ENCODE data around the gene OTP. TPM values are rescaled to one million over a fixed set of nuclear protein-coding genes. Genes with fewer than 3 reads are reported as not detected.
A peak's percentile ranks its signal among the peaks of the same experiment; 100 is the strongest.

Gene OTP
- total RNA-seq, 1 donor from 2014 or later, result not detected

DNA sequence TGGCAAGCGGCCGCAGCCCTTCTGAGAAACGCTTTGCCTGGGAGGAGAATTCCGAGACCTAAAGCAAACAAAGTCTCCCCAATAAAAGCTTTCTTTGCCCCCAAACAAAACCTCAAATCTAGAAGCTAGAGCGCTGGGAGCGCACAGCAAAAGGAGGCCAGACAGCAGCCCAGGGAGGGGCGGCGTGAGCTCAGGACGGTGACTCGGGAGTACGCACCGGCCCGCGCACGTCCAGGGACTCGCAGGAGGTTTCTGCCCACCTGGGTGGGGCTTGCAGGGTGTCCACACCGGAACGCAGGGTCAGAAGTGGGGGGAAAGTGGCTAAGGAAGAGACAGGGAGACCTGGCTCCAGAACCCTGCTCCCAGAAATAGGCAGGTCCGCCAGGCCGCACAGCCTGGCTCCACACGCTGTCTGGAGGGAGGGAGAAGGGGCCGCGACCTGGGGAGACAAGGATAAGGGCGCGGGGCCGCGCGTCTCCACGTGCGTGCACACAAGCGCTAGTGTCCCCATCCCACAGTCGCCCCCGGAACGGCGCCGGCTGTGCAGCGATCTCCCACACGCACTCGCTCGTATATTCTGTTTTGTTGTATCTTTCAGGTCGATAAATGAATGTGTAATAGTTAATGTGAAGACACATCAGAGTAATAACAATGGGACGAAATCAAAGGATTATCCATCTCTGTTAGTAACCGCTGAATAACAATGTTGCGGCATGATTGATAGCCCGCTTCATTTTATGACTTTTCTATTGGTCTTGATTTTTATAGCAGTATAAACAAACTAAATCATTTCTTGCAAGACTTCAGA lies 2.3 kb upstream of the OTP start:
- no peak for DNase-seq (ENCODE audit: low read depth)

DNA sequence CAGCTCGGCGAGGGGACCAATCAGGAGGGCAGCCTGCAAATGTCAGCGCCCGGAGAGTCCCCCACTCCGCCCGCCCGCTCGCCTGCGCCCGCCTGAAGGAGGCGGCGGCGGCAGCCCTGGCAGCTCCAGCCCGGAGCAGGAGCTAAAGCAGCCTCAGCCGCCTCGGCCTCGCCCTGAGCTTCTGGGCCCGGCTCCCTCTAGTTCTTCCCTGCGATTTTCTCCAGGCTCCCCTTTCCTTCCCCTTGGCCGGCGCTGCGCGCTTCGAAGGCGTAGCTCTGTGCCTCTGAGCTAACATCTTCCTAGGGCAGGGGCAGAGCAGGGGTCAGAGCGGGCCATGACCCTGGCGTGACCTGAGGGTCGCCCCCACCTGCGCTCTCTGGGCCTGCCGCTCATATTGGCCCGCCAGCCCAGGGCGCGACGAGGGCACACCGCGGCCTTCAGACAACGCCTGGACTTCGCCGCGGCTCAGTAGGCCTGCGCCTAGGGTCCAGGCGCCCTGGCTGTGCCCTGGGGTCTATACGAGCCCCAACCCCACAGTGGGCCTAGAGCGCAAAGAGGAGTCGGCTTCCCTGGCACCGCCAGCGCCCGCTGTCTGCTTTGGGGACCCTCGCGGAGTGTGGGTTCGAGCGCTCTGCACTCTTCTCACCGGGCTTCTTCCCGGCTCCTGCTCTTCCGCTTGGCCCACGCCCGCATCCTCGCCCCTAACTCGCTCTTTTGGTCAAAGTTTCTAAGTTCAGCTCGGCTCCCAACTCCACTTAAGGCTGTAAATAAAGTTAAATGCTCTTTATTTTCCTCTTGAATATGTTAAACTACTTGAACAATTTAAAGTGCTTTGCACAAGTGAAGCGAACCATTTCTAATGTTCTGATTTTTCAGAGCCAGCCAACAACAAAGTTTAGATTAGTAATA lies 504 bp upstream of the OTP start:
- DNase-seq (ENCODE audit: low read depth), result no peak

DNA sequence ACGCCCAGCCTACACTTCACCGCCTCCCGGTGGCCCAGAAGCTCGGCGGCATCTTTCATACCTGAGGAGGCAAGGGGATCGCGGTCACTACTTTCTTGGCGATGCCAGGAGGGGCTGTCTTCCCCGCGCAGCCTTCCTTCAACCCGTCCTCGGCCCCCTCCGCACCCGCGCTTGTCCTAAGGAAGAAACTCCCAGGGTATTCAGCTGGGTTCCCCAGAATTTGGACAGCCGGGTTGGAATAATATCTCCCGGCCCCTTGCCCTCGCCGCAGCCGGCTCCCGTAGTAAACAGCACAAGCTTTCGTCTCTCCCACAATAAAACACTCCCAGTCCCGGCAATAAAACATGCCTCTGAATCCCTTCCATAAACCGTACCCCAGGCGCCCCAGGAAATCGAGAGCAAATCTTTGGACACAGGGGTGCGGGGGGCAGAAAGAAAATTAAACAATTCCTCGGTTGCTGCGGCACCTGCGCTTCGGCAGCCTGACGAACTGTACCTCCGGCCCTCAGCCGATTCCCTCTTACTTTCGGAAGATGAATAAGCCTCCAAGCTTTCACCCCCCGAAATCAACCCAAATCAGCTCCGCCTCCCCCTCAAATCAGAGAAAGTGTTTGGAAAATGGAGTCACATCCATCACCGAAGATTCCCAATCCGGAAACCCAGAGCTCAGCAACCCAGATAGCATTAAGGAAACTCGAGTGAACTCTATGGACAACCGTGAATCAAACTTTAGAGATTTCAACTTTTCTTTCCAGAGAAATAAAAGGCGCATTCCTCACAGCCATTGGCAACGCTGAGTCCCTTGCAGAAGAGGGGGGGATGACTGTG lies 1.1 kb downstream of the OTP start:
- no peak for DNase-seq (ENCODE audit: low read depth)

- no peak for DNase-seq (ENCODE audit: low read depth)
Measured at GRCh38 chr5:77636641-77637169, 1.8 kb downstream of the OTP start.

- DNase-seq (ENCODE audit: low read depth), result no peak
Measured at GRCh38 chr5:77635917-77636640, 2.4 kb downstream of the OTP start.

- peak; percentile 16 for DNase-seq (ENCODE audit: low read depth)
Measured at GRCh38 chr5:77635067-77635916, 3.2 kb downstream of the OTP start.

- DNase-seq (ENCODE audit: low read depth), result no peak
Measured at GRCh38 chr5:77633709-77634108, 4.8 kb downstream of the OTP start.

DNA sequence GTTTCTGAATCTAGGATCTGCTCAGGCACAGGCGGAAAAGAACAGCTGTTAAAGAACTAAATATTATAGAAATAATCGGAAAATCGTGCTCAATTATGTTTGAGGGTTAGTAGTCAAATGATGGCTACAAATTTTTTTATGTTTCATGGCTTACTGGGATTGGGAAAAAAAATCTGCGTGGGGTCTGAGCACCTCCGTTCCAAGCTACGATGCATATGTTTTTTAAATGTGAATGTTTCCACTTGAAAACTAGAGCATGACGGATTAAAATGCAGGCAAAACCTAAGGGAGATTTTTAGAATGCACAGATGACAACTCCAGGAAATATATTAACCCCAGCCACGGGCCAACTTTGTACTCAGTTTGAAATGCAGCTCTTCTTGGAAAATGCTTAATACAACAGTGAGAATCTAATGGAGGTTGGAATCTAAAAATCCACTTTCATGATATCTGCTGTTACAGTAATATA lies 5.3 kb downstream of the OTP start:
- DNase-seq (ENCODE audit: low read depth), result no peak

DNA sequence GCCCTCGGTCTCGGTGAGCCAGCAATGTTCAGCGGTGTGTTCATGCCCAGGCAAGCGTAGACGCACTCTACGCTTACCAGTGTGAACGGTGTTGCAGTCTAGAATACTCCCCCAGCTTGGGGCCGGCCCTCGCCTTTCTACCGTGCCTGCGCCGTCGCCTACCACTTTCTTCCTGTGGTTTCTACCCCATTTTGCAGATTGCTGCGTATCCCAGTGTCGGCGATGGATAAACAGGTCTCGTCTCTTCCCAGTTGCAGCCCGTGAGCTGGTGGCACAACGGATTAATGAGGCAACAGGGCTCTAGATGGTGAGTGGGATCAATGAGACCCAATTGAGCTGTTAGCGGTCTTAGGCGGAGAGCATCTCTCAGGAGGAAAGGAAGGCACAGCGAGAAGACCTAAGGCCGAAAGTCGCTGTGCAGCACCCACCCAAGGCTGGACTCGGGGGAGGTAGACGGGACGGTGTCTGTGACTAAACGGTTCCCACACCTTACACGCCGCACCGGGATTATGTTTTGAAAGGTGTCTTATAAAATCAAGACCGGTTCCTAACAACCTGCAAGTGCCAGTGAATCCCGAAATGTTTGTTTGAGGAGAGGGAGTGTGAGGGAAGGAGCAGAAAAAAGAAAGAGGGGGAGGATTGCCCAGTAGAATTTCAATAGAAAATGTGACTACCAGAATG lies 5.8 kb downstream of the OTP start:
- DNase-seq (ENCODE audit: low read depth), result no peak

DNA sequence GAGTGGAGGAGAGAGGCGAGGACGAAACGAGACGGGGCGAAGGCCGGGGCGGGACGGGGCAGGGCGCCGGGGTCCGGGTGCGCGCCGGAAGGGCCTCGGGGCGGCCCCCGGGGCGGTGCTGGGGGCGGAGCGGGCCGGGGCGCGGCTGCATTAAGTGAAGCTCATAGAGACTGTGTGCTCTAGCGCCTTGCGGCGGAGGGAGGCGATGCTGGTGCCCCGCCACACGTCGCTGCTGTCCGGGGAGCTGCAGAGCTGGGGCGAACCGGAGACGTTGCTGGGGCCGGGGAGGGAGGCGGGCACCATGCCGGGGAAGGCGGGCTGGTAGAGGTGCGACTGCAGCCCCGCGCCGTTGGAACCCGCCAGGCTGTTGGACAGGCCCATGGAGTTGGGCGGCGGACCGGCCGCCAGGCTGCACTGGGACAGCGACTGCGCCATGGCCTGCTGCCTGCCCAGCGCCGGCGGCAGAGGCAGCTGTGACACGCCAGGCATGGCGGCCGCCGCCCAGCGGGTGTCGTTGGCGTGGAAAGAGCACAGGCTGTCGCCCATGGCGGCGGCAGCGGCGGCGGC lies 8.3 kb downstream of the OTP start:
- DNase-seq (ENCODE audit: low read depth), result peak; percentile 67

- DNase-seq (ENCODE audit: low read depth), result no peak
Measured at GRCh38 chr5:77629509-77630113, 8.9 kb downstream of the OTP start.

GRCh38 chr5:77628840-77629508 lies 9.5 kb downstream of the OTP start:
- DNase-seq (ENCODE audit: low read depth), result no peak

DNA sequence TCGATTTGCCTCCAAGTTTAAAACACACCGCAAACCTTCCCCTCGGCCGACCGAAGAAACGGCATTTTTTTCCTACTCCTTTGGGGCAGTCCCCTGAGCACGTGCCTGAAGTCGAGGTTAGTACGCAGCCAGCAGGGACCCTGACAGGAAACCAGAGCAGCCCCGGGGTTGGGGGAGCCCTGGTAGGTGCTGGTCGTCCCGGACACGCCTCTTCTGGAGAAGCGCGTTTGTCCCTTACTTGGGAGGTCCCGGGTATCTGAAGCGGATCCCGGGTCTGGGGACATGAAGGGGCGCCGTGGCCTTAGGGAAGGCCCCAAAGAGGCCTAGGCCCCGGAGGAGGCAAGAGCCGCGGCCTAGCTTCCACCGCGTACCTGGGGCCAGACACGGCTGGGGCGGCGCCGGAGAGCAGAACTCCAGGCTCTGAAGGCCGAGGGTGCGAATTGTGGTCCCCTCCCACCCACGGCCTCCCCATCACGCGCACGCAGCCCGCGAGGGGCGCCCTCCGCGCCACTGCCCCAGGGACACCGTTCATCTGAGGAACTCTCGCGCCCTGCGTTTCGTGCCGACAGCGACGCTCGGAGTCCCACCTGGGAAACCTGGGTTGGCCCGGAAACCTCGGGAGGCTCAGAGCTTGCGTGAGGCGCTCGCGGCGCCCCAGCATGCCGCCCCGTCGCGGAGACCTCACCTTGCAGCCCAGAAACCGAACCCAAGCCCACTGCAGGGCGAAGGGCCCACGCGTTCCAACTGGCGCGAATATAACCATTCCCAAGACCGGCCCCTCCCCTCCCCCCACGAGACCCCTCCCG lies 10.4 kb downstream of the OTP start:
- DNase-seq (ENCODE audit: low read depth), result no peak

GRCh38 chr5:77623203-77623740 lies 15.2 kb downstream of the OTP start:
- no peak for DNase-seq (ENCODE audit: low read depth)

DNA sequence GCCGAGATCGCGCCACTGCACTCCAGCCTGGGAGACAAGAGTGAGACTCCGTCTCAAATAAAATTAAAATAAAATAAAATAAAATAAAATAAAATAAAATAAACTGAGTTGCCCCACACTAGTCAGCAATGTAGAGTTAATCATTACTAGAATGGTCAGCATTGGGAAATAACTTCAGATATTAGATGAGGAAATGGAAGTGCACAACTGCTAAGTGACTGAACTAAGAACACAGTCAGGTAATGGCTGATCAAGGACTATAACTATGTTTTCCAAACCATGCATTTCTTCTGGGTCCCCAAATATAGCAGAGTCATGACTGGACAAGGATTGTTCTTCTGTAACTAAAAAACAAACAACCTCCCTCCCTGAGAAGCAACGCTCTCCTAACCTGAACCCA lies 17.1 kb downstream of the OTP start:
- no peak for DNase-seq (ENCODE audit: low read depth)

GRCh38 chr5:77620405-77620804 lies 18.1 kb downstream of the OTP start:
- no peak for DNase-seq (ENCODE audit: low read depth)

Data from myocyte (in vitro differentiated cells).